ENCODE measurements around the gene RAD17.

- TF ChIP-seq CTCF (IDR thresholded peaks at IDR 0.05; ENCODE audit: low read depth, low read length, missing input control): no peak
- no peak for TF ChIP-seq FOXA1 (IDR thresholded peaks at IDR 0.05)
- TF ChIP-seq REST (IDR thresholded peaks at IDR 0.05): no peak
Observed at GRCh38 chr5:69364850-69365249, 4.8 kb upstream of the RAD17 start.
